Measurements from ENCODE around the gene ADAM12.

Gene ADAM12

DNA sequence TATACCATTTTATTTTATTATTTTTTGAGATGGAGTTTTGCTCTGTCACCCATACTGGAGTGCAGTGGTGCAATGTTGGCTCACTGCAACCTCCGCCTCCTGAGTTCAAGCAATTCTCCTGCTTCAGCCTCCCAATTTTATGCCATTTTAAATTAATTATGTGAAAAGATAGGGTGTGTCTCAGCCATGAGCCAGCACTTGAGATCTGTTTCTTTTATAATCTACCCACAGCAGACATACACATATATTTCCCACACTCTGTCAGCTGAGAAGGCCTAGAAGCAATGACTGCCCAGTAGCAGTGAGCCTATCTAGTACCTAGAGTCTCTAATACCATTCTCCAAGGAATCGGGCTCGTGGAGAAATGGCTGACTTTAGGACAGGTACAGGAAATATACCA, 70.5 kb downstream of the ADAM12 start:
- DNase-seq (ENCODE audit: low read depth in 2 of 2) = no peak

DNA sequence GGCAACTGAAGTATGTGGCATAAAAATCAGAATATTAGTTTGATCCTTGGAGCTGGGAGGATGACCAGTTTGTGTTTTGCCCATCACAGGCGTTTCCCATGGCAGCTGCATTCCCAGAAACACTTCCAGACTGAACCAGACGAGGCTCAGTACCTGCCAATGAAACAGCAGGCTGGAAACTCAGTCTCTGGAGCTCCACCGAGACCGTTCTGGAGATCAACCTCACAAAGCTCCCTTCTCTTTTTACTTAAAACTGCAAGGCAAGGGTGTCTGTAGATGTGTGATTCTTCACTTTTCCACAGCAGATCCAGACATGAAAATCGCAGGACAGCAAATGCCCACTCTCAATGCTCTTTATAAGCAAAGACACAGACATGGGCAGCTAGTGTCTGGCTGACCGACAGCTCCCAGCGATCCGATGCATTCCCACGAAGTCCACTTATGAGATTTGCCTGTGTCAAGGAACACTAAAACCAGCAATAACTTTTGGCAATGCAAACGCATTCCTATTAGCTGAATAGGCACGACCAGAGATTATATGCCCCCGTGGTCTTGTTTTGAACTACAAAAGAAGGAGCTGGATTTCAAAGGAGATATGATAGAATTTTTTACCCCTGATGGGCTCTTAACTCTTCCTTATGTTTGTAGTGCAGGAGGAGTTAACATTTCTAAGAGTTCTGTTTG, 72.6 kb downstream of the ADAM12 start:
- DNase-seq (ENCODE audit: low read depth in 2 of 2) = no peak

DNA sequence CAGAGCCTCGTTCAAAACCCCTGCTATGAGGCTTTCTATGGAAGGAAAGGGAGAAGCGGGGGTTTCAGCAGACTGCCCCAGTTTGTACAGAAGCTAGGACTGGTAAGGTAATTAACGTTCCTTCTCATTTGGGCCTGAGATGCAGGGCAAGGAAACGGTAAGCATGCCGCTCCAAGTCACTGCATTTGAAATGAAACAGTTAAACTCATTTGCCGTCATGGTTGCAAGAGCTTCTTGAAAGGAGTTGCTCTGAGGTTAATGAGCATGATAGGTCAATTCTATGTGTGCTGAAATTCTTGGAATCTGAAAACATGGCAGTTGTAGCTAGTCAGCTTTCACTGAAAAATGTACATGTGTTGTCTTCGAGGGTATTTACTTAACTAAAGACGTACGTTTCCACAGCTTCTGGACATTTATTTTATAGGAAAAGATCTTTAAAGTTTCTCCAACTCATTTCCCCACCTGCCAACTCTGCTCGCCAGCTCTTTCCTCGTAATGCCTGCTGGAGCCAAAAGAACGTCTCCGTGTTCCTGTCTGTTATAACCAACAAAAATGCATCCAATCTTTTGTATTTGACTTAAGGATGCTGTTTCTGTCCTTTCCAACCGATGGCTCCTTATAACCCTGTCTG, 73.3 kb downstream of the ADAM12 start:
- no peak for DNase-seq (ENCODE audit: low read depth in 2 of 2)

GRCh38 chr10:126312167-126312566, 76.1 kb downstream of the ADAM12 start:
- no peak for DNase-seq (ENCODE audit: low read depth in 2 of 2)

DNA sequence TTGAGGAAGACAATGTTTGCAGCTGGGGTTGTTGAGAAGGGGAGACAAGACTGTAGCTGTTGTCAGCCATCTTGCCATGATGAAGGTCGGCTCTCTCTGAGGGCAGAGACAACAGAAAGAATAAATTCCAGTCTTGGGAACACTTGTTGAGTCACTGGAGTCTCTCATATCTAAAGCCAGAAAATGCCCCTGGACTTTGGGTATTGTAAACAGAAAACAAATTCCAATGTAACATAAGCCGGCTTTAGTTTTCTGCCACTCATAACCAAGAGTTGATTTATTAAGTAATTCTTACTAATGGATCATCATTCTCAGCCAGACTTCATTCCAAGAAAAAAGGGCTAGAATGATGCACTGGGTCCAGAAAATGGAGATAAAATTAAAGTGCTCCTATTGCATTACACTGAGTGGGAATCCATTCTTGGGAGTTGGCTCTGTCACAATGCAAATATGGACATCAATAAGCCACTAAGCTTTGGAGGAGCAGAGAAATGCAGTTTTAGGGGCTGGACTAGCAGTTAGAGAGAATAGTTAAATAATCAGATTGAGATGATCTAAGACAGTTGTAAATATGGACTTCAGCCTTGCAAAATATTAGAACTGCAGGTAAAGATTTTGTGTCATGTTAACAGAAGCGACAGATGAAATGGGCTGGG, 78.9 kb downstream of the ADAM12 start:
- no peak for DNase-seq (ENCODE audit: low read depth in 2 of 2)

GRCh38 chr10:126302826-126303665, 85.2 kb downstream of the ADAM12 start:
- no peak for DNase-seq (ENCODE audit: low read depth in 2 of 2)

GRCh38 chr10:126302476-126302756, 85.9 kb downstream of the ADAM12 start:
- no peak for DNase-seq (ENCODE audit: low read depth in 2 of 2)

- no peak for DNase-seq (ENCODE audit: low read depth in 2 of 2)
Measured at GRCh38 chr10:126301701-126302475, 86.4 kb downstream of the ADAM12 start.

- DNase-seq (ENCODE audit: low read depth in 2 of 2) = no peak
Measured at GRCh38 chr10:126294451-126294850, 93.8 kb downstream of the ADAM12 start.

DNA sequence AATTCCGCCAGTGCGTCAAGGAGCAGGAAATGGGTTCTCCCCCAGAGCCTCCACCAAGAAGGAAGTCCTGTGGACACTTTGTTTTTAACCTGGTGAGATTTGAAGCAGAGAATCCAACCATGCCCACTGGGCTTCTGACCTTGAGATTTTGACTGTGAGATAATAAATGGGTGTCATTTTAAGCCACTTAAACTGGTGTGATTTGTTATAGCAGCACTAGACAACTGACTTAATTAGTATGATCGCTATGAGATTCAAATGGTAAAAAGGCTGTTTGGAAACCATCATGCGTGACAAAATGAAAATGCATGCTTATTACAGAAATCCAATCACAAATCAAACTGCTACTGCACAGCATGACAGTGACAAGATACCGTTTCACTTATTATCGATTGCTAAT, 98.0 kb downstream of the ADAM12 start:
- no peak for DNase-seq (ENCODE audit: low read depth in 2 of 2)

DNA sequence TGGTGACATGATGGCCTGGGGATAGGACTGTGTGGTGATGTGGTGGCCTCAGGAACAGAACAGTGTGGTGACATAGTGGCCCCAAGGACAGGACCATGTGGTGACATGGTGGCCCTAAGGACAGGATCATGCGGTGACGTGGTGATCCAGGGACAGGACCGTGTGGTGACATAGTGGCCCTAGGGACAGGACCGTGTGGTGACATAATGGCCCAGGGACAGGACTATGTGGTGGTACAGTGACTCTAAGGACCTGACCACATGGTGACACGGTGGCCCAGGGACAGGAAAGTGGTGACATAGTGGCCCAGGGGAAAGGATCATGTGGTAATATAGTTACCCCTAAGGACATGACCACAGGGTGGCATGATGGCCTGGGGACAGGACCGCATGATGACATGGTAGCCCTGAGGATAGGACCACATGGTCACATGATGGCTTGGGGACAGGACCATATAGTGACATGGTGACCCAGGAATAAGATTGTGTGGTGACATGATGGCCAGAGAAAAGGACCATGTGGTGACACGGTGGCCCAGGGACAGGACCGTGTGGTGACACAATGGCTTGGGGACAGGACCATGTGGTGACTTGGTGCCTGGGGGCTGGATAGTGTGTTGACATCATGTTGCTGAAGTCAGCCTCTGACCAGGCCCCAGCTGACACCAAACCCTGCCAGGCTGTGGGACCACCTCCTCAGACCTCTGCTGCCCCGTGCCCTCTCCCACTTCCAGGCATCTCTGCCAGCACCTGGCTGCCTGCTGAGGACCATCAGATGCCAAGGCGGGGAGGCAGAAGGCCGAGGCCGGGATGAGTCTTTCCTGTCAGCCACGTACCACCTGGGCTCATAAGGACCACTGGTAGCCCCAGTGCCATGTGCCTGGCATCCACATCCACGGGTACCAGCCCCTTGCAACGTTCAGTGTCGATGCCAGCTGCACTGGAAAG, 99.5 kb downstream of the ADAM12 start:
- no peak for DNase-seq (ENCODE audit: low read depth in 2 of 2)

GRCh38 chr10:126286256-126286780, 102.0 kb downstream of the ADAM12 start:
- no peak for DNase-seq (ENCODE audit: low read depth in 2 of 2)

- no peak for DNase-seq (ENCODE audit: low read depth in 2 of 2)
Measured at GRCh38 chr10:126283307-126283706, 105.0 kb downstream of the ADAM12 start.

- no peak for DNase-seq (ENCODE audit: low read depth in 2 of 2)
Measured at GRCh38 chr10:126278851-126279250, 109.4 kb downstream of the ADAM12 start.

GRCh38 chr10:126277181-126277580, 111.1 kb downstream of the ADAM12 start:
- no peak for DNase-seq (ENCODE audit: low read depth in 2 of 2)

DNA sequence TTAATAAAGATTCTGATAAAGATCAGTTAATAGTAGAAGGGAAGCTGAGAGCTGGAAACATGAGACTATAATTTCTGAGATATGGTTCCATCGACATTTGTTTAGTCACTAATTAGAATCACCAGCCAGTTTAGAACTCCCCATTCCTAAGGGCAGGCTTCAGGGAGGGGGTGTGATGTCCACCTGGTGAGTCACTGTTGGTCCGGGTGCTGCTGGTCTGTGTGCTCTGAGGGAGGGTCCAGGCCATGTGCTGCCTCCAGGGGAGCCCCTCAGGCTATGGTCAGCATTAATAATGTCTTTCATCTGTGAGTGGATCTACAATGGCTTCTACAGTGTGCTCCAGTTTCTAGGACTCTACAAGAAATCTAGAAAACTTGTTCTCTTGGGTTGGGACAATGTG, 115.8 kb downstream of the ADAM12 start:
- no peak for DNase-seq (ENCODE audit: low read depth in 2 of 2)

DNA sequence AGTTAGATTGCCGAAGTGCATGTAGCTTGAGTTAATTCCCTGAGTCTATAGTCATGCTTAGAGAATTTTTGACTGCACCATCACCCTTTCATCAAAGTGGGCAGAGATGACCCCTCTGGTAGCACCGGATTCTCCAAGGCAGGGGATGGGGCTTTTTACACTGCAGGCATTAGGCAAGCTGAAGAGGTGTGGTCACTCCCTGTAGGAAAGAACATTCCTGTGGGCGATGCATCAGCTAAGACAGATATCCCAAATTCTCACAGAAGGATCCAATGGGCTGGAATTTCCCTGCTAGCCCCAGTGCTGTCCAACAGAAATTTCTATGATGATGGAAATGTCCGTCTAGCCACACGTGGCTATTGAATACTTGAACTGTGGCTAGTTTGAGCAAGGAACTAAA, 118.2 kb downstream of the ADAM12 start:
- DNase-seq (ENCODE audit: low read depth in 2 of 2) = no peak

DNA sequence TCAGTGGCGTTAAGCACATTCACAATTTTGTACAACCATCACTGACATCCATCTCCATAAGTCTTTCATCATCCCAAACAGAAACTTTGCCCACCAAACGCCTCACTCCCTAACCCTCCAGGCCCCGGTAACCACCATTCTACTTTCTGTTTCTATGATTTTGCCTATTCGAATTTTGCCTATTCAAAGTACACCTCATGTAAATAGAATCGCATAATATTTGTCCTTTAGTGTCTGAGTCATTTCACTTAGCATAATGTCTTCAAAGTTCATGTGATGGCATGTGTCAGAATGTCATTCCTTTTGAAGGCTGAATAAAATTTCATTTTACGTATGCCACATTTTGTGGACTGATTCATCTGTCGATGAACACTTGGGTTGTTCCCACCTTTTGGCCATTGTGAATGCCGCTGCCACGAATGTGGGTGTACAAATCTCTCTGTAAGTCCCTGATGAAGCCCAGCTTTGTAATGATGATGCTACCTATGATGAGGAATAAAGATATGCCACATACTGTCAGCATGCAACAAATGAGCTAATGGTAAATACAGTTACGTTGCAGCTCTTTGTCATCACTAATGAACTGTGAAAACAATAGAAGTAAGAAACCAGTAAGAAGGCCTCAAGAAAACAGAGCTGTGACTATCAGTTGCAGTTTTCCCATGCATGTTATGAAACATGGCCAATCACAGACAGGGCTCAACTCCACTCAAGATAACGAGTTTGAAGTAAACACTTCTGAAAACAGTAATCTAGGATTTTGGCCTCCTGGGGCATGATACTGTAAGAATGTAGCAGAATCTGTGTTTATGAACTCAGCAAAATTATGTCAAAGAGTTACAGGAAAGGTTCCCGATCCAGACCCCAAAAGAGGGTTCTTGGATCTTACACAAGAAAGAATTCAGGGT, 120.0 kb downstream of the ADAM12 start:
- no peak for DNase-seq (ENCODE audit: low read depth in 2 of 2)
